Myocyte (in vitro differentiated cells): Measurements from ENCODE around the gene ZNF157. TPM values are rescaled to one million over a fixed set of nuclear protein-coding genes. Genes with fewer than 3 reads are reported as not detected.
"Not testable (repeated sequence)": the region's sequence is repeated elsewhere in the genome, so short reads cannot be mapped to it uniquely, and the experiment has no call there.

Experiments used
- DNase-seq: peaks from one replicate; pipeline ENCODE4 v3.0.0-alpha.2; 2012; ENCODE audit warnings: low read depth
- polyA plus RNA-seq: library from polyadenylated mRNA; unstranded; fragments of >200 nt; gene quantifications from one replicate; pipeline ENCODE4 v1.2.1, GENCODE V29; 2012; ENCODE audit warnings: missing spikeins
- total RNA-seq: library from RNA; depleted of rRNA; stranded (reverse); fragments of >200 nt; gene quantifications from 2 replicates; pipeline ENCODE4 v1.2.3, GENCODE V29; 2014

ZNF157 gene
- total RNA-seq = 0.08 and 0.47 TPM in 2 replicates
- polyA plus RNA-seq = 0.11 TPM

GRCh38 chrX:47370278-47370677 lies at the start of gene ZNF157:
ZNF157 (plus strand) TSS chrX:47370578; CDS start chrX:47370669, 91 bp downstream.
- no peak for DNase-seq

GRCh38 chrX:47321386-47321785 lies 49.0 kb upstream of the ZNF157 start:
- DNase-seq = no peak

GRCh38 chrX:47321823-47322371 lies 48.5 kb upstream of the ZNF157 start:
- DNase-seq = no peak

- DNase-seq = no peak
Measured at GRCh38 chrX:47327902-47328301, 42.5 kb upstream of the ZNF157 start.

DNA sequence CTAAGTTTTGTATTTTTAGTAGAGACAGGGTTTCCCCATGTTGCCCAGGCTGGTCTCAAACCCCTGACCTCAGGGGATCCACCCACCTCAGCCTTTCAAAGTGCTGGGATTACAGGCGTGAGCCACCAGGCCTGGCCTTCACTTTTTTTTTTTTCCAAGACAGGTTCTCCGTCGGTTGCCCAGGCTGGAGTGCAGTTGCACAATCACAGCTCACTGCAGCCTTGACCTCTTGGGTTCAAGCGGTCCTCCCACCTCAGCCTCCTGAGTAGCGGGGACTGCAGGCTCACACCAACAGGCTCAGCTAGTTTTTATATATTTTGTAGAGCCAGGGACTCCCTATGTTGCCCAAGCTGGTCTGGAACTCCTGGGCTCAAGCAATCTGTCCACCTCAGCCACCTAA lies 37.6 kb upstream of the ZNF157 start:
- DNase-seq = not testable (repeated sequence)

DNA sequence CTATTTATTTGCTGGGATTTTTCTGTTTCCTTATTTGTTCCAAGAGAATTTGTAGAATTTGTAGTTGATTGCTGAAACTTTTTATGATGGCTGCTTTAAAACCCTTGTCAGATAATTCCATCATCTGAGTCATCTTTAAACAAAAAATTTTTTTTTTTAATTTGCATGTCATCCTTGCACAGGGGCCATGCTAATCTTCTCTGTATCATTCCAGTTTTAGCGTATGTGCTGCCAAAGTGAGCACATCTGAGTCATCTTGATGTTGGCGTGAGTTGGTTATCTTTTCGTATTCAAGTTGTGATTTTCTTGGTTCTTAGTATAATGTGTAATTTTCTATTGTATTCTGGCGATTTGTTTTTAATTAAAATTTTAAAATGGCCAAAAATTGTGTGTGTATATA lies 18.7 kb upstream of the ZNF157 start:
- DNase-seq = no peak

GRCh38 chrX:47358387-47359065 lies 11.9 kb upstream of the ZNF157 start:
- DNase-seq = no peak

DNA sequence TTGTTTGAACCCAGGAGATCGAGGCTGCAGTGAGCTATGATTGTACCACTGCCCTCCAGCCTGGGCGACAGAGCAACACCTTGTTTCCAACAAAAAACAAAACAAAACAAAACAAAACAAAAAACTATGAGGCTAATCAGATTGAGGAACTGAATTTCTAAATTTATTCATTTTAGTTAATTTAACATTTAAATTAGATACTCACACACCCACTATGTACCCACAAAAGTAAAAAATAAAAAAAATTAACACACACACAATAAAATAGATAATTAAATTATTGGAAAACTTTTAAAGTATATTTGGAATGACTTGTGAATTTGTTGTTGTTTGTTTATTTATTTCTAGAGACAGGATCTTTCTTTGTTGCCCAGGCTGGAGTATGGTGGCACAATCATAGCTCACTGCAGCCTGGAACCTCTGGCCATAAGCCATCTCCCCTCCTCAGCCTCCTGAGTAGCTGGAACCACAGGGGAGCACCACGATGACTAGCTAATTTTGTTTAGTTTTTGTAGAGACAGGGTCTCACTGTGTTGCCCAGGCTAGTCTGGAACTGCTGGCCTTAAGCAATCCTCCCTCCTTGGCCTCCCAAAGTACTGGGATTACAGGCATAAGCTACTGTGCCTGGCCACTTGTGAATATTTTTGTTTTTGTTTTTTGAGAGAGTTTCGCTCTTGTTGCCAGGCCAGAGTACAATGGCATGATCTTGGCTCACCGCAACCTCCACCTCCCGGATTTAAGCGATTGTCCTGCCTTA lies 9.8 kb upstream of the ZNF157 start:
- no peak for DNase-seq

DNA sequence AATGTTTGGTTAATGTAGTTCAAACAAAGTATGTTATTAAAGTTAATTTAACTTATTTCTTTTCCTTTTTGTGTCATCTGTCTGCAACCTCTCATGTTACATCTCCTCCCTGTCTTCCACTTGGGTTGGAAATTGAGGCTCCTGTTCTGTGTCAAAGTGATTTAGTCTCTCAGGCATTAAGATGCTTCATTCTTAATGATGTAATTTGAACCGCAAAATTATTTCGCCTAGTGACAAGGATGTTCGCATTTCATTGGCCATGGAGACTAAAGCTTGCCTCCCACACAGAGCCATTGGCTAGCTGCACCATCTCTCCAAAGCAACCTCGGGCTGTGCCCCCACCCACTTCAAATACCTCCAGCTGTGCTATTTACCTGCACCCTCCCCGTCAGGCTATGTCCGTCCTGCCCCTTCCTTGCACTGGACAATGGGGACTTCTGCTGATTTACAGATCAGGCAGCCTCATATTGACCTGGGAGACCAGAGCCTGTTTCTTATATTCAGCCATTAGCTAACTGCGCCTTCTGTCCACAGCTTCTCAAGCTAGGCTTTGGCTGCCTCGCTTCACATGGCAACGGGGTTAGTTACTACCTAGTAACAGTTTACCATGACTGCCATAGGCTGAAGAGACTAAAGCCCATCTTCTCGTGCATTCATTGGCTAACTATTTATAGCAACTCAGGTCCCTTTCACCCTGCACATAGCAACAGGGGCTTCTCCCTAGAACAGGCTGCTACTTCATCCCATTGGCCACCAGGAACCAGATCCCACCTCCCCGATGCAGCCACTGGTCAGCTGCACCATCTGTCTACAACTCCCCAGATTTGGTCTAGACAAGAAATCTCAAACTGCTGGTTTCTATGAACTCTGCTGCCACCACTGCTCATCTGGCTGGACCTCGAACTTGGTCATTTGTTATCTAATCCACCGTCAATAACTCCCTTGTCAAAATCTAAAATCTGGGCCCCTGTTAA lies 8.6 kb upstream of the ZNF157 start:
- peak; percentile 89 for DNase-seq

- peak; percentile 77 for DNase-seq
Measured at GRCh38 chrX:47366041-47366722, 4.2 kb upstream of the ZNF157 start.

DNA sequence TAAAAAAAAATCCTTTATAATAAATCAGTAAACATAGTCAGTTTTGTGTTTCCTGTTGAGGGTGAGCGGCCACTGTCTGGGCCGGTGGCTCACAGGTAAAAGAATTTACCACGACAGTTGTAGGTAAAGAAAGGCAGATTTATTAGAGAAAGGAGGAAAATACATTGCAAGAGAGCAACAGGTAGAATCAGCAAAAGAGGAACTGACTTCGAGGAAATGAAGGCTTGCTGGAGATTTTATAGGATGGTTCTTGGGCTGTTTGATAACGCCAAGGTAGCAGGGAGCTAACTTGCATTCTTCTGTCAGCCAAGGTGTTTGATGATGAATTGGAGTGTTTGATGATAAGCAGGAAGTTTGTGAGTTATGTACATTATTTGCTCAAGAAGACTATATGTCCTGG lies 2.8 kb downstream of the ZNF157 start:
- DNase-seq = no peak

DNA sequence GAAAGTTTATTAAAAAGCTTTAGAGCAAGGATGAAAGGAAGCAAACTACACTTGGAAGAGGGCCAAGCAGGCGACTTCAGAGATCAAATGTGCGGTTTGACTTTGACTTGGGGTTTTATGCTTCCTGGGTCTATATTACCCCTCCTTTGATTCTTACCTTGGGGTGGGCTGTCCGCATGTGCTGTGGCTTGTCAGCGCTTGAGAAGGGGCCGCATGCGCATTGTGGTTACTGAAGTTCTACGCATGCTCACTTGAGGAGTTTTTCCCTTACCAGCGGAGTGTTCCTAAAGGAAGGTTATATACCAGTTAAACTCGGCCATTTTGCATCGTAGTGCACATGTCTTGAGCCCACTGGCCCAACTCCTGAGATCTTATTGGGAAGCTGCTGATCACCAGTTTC lies 9.9 kb downstream of the ZNF157 start:
- no peak for DNase-seq

DNA sequence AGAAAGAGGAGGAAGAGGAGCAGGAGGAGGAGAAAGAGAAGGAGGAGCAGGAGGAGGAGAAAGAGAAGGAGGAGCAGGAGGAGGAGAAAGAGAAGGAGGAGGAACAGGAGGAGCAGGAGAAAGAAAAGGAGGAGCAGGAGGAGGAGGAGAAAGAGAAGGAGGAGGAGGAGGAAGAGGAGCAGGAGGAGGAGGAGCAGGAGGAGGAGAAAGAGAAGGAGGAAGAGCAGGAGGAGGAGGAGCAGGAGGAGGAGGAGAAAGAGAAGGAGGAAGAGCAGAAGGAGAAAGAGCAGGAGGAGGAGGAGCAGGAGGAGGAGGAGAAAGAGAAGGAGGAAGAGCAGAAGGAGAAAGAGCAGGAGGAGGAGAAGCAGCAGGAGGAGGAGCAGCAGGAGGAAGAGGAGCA lies 10.5 kb downstream of the ZNF157 start:
- not testable (repeated sequence) for DNase-seq

DNA sequence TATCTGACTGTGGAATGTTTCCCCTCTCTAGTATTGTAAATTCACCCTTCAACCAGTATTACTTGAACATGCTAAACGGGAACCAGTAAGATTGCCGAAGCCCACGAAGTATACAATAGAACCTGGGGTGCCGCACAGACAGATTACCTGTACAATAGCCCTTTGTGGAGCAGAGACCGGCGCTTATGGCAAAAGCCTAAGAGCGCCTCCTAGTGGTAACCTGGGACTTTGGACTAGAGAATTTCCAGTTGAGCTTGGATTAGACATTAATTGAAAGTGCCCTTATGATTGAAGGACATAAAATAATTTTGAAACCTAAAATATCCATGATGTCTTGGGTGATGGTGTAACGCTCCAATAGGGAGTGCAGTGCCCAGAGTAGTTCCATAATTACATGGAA lies 14.1 kb downstream of the ZNF157 start:
- peak; percentile 46 for DNase-seq

DNA sequence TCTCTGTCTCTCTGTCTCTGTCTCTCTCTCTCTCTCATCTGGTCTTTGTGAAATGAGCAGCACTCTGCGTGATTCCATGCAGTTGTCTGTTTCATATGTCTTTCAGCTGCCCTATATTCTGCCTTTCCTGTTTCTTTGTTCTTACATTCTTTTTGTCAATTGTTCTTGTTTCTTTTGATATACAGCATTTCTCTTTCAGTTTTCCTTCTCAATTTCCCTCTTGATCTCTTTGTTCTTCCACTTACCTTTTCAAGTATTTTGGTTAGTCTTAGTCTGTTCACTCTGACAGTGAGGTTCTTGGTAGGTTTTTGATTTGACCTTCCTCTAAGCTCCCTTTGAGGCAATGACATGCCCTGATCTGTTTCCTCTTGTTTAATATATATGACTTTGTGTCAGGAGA lies 20.4 kb downstream of the ZNF157 start:
- no peak for DNase-seq

DNA sequence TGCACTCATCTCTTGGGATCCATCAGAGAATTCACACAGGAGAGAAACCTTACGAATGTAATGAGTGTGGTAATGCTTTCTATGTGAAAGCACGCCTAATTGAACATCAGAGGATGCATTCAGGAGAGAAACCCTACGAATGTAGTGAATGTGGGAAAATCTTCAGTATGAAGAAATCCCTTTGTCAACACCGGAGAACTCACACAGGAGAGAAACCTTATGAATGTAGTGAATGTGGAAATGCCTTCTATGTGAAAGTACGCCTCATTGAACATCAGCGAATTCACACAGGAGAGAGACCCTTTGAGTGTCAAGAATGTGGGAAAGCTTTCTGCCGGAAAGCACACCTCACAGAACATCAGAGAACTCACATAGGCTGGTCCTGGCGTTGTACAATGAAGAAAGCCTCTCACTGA lies 42.8 kb downstream of the ZNF157 start:
- DNase-seq = no peak

GRCh38 chrX:47420265-47420664 lies 49.9 kb downstream of the ZNF157 start:
- DNase-seq = peak; percentile 13

GRCh38 chrX:47420962-47421361 lies 50.6 kb downstream of the ZNF157 start:
- DNase-seq = no peak

DNA sequence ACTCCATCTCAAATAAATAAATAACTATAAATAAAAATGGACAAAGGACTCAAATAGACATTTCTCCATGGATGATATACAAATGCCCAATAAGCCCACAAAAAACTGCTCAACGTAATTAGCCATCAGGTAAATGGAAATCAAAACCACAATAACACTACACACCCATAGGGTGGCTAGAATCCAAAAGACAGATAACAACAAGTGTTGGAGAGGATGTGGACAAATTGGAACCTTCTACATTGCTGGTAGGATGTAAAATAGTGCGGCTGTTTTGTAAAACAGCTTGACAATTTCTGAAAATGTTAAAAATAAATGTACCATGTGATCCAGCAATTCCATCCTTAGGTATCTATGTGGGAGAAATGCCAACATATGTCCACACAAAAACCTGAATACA lies 52.1 kb downstream of the ZNF157 start:
- DNase-seq = no peak

DNA sequence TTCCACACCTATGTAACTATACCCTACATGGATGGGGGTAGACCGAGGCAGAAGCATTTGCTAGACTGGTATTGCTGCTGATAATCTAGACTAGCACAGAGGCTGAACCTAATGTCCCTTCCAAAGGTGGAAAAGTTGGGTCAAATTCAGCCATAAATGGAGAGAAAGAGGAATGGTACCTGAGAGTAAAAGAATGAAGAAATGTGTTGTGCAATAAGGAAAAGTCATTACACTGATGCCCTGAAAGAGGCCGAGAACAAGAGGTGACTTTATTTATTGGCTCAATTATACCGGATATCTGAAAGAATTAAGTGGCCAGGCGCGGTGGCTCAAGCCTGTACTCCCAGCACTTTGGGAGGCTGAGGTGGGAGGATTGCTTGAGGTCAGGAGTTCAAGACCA lies 60.5 kb downstream of the ZNF157 start:
- DNase-seq = no peak

- no peak for DNase-seq
Measured at GRCh38 chrX:47446431-47446830, 76.1 kb downstream of the ZNF157 start.
